ENCODE data around the gene SSMEM1. TPM values are rescaled to one million over a fixed set of nuclear protein-coding genes. Genes with fewer than 3 reads are reported as not detected.
"Not testable (repeated sequence)": the region's sequence is repeated elsewhere in the genome, so short reads cannot be mapped to it uniquely, and the experiment has no call there.

The SSMEM1 gene
- total and polyA plus RNA-seq, 2 of the 4 experiments (the other 2 are of a cell fraction) = 0.07 TPM; not detected in 1

DNA sequence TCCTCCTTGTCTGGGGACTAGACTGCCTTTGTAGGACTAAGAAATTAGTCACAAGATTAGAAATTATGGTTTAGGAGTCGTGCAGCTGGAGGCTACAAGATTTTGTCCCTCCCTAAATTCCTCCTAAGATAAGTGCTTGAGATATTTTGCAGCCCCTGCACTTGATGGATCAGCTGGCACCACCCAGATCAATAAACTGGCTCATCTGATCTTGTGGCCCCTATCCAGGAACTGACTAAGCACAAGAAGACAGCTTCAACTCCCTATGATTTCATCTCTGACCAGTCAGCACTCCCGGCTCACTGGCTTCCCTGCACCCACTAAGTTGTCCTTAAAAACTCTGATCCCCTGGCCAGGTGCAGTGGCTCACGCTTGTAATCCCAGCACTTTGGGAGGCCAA lies 17.3 kb downstream of the SSMEM1 start:
- intact Hi-C loops (cut with micrococcal nuclease); H2BK15ac ChIP-seq (ENCODE audit: low read depth, low read length); H2AK5ac ChIP-seq (ENCODE audit: low read depth, low read length); H3K4me1 ChIP-seq (ENCODE audit: control insufficient read depth, insufficient read depth, low read length); H3K36me3 ChIP-seq (ENCODE audit: control insufficient read depth, insufficient read depth, low read length); H3K4ac ChIP-seq (ENCODE audit: low read depth, low read length); H3K4me3 ChIP-seq (ENCODE audit: insufficient read depth, low read depth, low read length); H4K8ac ChIP-seq (ENCODE audit: low read depth in 2 of 2, low read length in 2 of 2); dilution Hi-C loops (cut with HindIII; ENCODE audit: low sequenced_read_pairs, unreplicated experiment); H3K23ac ChIP-seq (ENCODE audit: low read depth, low read length); H3K14ac ChIP-seq (replicated peaks; ENCODE audit: low read depth, low read length); H4K91ac ChIP-seq (ENCODE audit: insufficient read depth, low read depth, low read length); H3K18ac ChIP-seq (ENCODE audit: low read depth, low read length); H3K56ac ChIP-seq (ENCODE audit: extremely low read depth, insufficient read depth, low read length); BruUV-seq (replicated peaks); H2BK5ac ChIP-seq (ENCODE audit: low read depth, low read length, poor library complexity, severe bottlenecking); H3K9me3 ChIP-seq (ENCODE audit: control insufficient read depth, insufficient read depth, low read length); H2AK9ac ChIP-seq (replicated peaks; ENCODE audit: low read depth, low read length, poor library complexity); H4K5ac ChIP-seq (ENCODE audit: low read depth, low read length); in situ Hi-C loops (cut with MboI; ENCODE audit: low sequenced_read_pairs); H2BK120ac ChIP-seq (ENCODE audit: low read depth, low read length); H3K9me1 ChIP-seq (ENCODE audit: insufficient read depth, low read length); H4K20me1 ChIP-seq (ENCODE audit: insufficient read depth, low read length); H3K27ac ChIP-seq (ENCODE audit: insufficient read depth, low read length); H2AFZ ChIP-seq (replicated peaks; ENCODE audit: low read length, poor library complexity); H3K4me2 ChIP-seq (ENCODE audit: low read depth, low read length); H3K79me1 ChIP-seq (ENCODE audit: low read depth in 1 of 2, low read length in 2 of 2); POLR2A ChIA-PET (ENCODE audit: unreplicated experiment); H3K27me3 ChIP-seq (ENCODE audit: control insufficient read depth, insufficient read depth, low read length); H3K9ac ChIP-seq (ENCODE audit: low read depth, low read length); H2BK20ac ChIP-seq (ENCODE audit: low read depth, low read length): not testable (repeated sequence)
- ATAC-seq (ENCODE audit: low read depth) (peak; percentile 35), DNase-seq (peak; percentile 72)
- 0 out of 2 replicates have a peak, but pooled peaks have one; percentile 3 for TF ChIP-seq MAFK (IDR thresholded peaks at IDR 0.05; ENCODE audit: low read depth, low read length)
- CTCF ChIA-PET = interaction anchor here (0.7 kb wide), 1 partner anchor 14 kb away, joined by 3 read pairs; no protein-coding TSS in a partner anchor
- WGBS, 2 experiments (ENCODE audit: extremely low coverage in 2 of 2, insufficient read length in 1 of 2) = no CpG with 5 or more reads among the region's 3 CpGs

Measured in IMR-90 (cell line).